ENCODE measurements around the gene HIVEP3. TPM values are rescaled to one million over a fixed set of nuclear protein-coding genes. Genes with fewer than 3 reads are reported as not detected.

The HIVEP3 gene
- total RNA-seq, 2 donors from 2014 or later = 0.13 to 0.99 TPM

DNA sequence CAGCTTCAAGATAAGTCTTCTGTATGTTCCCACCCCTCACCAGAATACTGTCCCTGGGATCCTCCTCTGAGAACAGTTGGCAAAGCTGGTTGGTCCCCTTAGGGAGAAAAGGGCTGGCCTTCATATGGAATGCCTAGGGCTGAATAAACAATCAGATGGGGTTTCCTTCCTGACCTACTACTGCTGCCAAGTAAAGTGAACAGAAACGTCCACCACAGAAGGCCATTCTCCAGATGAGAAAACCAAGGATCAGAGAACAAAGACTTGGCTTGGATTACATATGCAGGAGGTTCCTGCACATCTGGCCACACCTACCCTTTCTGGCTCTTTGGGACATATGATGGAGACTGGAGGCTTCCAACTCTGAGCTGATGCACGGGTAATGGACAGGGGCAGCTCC lies 194.5 kb downstream of the HIVEP3 start:
- Histone ChIP-seq H3K27ac (ENCODE audit: low read depth, low read length) (no peak overlapping the region), H3K4me1 (ENCODE audit: control insufficient read depth, insufficient read depth, low read length) (no peaks in the 10 kb centered on the region), H3K27me3 (ENCODE audit: control insufficient read depth, insufficient read depth, low read length, poor library complexity, severe bottlenecking) (no peaks in the 10 kb centered on the region), H3K9ac (ENCODE audit: extremely low read depth, low read length, poor library complexity, severe bottlenecking) (no peak overlapping the region), H3K4me3 (ENCODE audit: low read length) (no peak overlapping the region), H3K9me3 (ENCODE audit: control insufficient read depth, low read length) (no peaks in the 10 kb centered on the region), H3K36me3 (ENCODE audit: control insufficient read depth, insufficient read depth, low read length) (no peaks in the 10 kb centered on the region)
- Mint-ChIP-seq H3K27me3 (ENCODE audit: insufficient read depth) (no peaks in the 10 kb centered on the region), H3K4me3 (no peak overlapping the region), H3K36me3 (ENCODE audit: low read depth) (no peaks in the 10 kb centered on the region), H3K9me3 (no peaks in the 10 kb centered on the region), H3K27ac (no peak overlapping the region), H3K4me1 (no peaks in the 10 kb centered on the region)
- TF ChIP-seq, protein P1, sequence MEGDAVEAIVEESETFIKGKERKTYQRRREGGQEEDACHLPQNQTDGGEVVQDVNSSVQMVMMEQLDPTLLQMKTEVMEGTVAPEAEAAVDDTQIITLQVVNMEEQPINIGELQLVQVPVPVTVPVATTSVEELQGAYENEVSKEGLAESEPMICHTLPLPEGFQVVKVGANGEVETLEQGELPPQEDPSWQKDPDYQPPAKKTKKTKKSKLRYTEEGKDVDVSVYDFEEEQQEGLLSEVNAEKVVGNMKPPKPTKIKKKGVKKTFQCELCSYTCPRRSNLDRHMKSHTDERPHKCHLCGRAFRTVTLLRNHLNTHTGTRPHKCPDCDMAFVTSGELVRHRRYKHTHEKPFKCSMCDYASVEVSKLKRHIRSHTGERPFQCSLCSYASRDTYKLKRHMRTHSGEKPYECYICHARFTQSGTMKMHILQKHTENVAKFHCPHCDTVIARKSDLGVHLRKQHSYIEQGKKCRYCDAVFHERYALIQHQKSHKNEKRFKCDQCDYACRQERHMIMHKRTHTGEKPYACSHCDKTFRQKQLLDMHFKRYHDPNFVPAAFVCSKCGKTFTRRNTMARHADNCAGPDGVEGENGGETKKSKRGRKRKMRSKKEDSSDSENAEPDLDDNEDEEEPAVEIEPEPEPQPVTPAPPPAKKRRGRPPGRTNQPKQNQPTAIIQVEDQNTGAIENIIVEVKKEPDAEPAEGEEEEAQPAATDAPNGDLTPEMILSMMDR (conservative IDR thresholded peaks at IDR 0.05) = no peak
- DNase-seq = no peak
- WGBS, 2 experiments (ENCODE audit: insufficient coverage in 1 of 2, insufficient read length in 1 of 2) = 88 to 90% methylated on average over 2 of the region's 2 CpGs

DNA sequence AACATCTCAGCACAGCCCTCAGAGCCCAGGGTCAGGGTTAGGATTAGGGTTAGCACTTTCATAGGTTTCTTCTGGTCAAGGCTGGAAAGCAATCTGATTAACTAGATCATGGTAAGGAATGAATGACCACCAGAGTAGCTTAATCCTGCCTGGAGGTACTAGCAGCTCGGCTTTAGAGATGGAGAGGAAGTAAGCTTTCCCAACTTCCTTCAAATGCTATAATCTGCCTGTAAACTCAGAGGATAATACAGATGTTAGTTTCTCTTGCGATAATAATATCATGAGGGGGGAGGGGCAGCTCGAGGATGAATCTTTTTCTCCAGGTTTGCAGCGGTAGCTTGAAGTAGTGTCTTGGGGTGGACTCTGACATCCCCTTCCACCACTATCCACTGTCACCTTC lies 194.9 kb downstream of the HIVEP3 start:
- Mint-ChIP-seq H3K4me1 (no peaks in the 10 kb centered on the region), H3K27ac (no peak overlapping the region), H3K9me3 (no peaks in the 10 kb centered on the region), H3K4me3 (no peak overlapping the region), H3K36me3 (ENCODE audit: low read depth) (no peaks in the 10 kb centered on the region), H3K27me3 (ENCODE audit: insufficient read depth) (no peaks in the 10 kb centered on the region)
- Histone ChIP-seq H3K27me3 (ENCODE audit: control insufficient read depth, insufficient read depth, low read length, poor library complexity, severe bottlenecking) (no peaks in the 10 kb centered on the region), H3K27ac (ENCODE audit: low read depth, low read length) (no peak overlapping the region), H3K4me3 (ENCODE audit: low read length) (no peak overlapping the region), H3K9me3 (ENCODE audit: control insufficient read depth, low read length) (no peaks in the 10 kb centered on the region), H3K4me1 (ENCODE audit: control insufficient read depth, insufficient read depth, low read length) (no peaks in the 10 kb centered on the region), H3K36me3 (ENCODE audit: control insufficient read depth, insufficient read depth, low read length) (no peaks in the 10 kb centered on the region), H3K9ac (ENCODE audit: extremely low read depth, low read length, poor library complexity, severe bottlenecking) (no peak overlapping the region)
- TF ChIP-seq, protein P1 (conservative IDR thresholded peaks at IDR 0.05) = no peak
- 89 to 100% methylated on average over 1 to 4 of the region's 4 CpGs for WGBS, 2 experiments (ENCODE audit: insufficient coverage in 1 of 2, insufficient read length in 1 of 2)
- DNase-seq = no peak

DNA sequence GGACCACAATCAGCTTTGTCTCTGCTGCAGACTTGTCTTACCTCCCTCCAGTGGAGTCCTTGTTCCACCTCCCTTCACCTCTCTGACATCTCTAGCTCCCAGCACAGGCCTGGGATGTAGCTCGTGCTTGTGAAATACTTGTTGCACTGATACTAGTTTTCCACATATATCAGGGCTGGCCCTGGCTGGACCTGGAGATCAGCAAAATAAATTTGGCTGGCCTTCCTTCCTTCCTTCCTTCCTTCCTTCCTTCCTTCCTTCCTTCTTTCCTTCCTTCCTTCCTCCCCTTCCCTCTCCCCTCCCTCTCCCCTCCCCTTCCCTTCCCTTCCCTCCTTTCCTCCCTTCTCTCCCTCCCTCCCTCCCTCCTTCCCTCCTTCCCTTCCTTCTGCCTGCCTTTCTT lies 196.5 kb downstream of the HIVEP3 start:
- WGBS, 2 experiments (ENCODE audit: insufficient coverage in 1 of 2, insufficient read length in 1 of 2) = 83 to 84% methylated on average over 1 of the region's 1 CpG
- no peak overlapping the region for H3K4me3 ChIP-seq (ENCODE audit: low read length)
- no peak overlapping the region for H3K27ac ChIP-seq (ENCODE audit: low read depth, low read length)
- Mint-ChIP-seq H3K36me3 (ENCODE audit: low read depth) (no peaks in the 10 kb centered on the region), H3K4me1 (no peaks in the 10 kb centered on the region), H3K27me3 (ENCODE audit: insufficient read depth) (no peaks in the 10 kb centered on the region), H3K27ac (no peak overlapping the region), H3K4me3 (no peak overlapping the region), H3K9me3 (no peaks in the 10 kb centered on the region)
- H3K9ac ChIP-seq (ENCODE audit: extremely low read depth, low read length, poor library complexity, severe bottlenecking) = no peak overlapping the region
- no peaks in the 10 kb centered on the region for H3K9me3 ChIP-seq (ENCODE audit: control insufficient read depth, low read length)
- no peak for DNase-seq
- TF ChIP-seq, protein P1 (conservative IDR thresholded peaks at IDR 0.05) = no peak
- H3K27me3 ChIP-seq (ENCODE audit: control insufficient read depth, insufficient read depth, low read length, poor library complexity, severe bottlenecking) = no peaks in the 10 kb centered on the region
- no peaks in the 10 kb centered on the region for H3K36me3 ChIP-seq (ENCODE audit: control insufficient read depth, insufficient read depth, low read length)
- H3K4me1 ChIP-seq (ENCODE audit: control insufficient read depth, insufficient read depth, low read length) = no peaks in the 10 kb centered on the region
